BLaER1 treated with 17β-estradiol and CSF1 and Interleukin-3, amounts not matched to agents 10 nM and 100 nM (cell line): ENCODE data around the gene RBBP7.

ENCODE experiments used
- H3K27ac ChIP-seq, 11 experiments: shearing (Covaris generic); formaldehyde crosslinking; 2 replicates each; pipeline ENCODE4 v1.8.1; 2022
- H3K27me3 ChIP-seq, 11 experiments: shearing (Covaris generic); formaldehyde crosslinking; 2 replicates each; pipeline ENCODE4 v1.8.1; 2022
- H3K36me3 ChIP-seq, 11 experiments: shearing (Covaris generic); formaldehyde crosslinking; 2 replicates each; pipeline ENCODE4 v1.8.1; 2022
- H3K4me1 ChIP-seq, 10 experiments: shearing (Covaris generic); formaldehyde crosslinking; 2 replicates each; pipeline ENCODE4 v1.8.1; 2022
- H3K4me2 ChIP-seq, 11 experiments: shearing (Covaris generic); formaldehyde crosslinking; 2 replicates each; pipeline ENCODE4 v1.8.1; 2022
- H3K4me3 ChIP-seq, 10 experiments: shearing (Covaris generic); formaldehyde crosslinking; 2 replicates each; pipeline ENCODE4 v1.8.1; 2022
- H3K9ac ChIP-seq, 11 experiments: shearing (Covaris generic); formaldehyde crosslinking; 2 replicates each; pipeline ENCODE4 v1.8.1; 2022
- H3K9me3 ChIP-seq, 11 experiments: shearing (Covaris generic); formaldehyde crosslinking; replicated peaks in 1 of 11; 2 replicates each; pipeline ENCODE4 v1.8.1; 2022
- H4K20me1 ChIP-seq, 11 experiments: shearing (Covaris generic); formaldehyde crosslinking; 2 replicates each; pipeline ENCODE4 v1.8.1; 2022
- Cebpa-rat ChIP-seq, 11 experiments: shearing (Covaris generic); IDR thresholded peaks; 2 replicates each; pipeline ENCODE4 v1.8.1; 2022

RBBP7 gene

DNA sequence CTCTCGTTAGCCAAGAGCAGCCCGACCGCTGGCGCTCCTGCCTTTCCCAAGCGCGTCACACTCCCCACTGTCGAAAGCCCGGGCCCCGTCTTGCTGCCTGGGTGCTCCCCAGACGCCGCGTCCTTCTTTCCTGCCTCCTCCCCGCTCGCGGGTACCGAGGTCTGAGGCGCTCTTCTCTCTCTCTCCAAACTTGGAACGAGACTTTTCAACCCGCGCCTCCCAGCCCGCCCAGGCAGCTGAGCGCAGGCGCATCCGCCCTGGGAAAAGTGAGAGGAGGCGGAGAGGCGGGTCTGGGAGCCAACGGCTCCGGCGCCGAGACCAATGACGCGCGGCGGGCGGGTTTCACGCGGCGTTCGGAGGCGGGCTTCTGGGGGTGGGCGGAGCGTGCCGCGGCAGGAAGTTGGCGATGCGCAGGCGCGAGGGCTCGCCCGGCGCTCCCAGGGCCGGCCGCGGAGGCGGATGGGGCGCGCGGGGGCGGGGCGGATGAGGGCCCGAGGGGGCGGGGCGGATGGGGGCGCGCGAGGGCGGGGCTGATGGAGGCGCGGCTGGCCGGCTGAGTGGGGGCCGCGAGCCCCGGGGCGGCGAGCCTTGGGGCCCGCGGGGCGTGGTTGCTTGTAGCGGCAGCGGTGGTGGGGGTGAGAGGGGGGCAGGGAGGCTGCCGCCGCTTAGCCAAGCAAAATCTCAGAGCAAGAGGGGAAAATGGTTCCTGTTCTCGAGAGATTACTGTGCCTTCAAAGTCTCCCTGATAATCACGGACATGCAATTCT, at the start of gene RBBP7:
TSS of gene RBBP7 (minus strand) at position 268 of the 767 bp plus-strand sequence. CDS start 309 bp downstream, outside the sequence.
- H3K36me3 ChIP-seq: peaks cover 0 to 34% (median 6%) of the 10 kb centered on the region in 11 experiments; a peak in 7 of 22 replicates
- peak within 1 kb of the TSS; percentile 88 to 97 (median 93) for H3K27ac ChIP-seq
- peaks cover 0 to 46% (median 43%) of the 10 kb centered on the region in 11 experiments; a peak in 20 of 22 replicates for H4K20me1 ChIP-seq
- H3K4me3 ChIP-seq: peak within 1 kb of the TSS; percentile 70 to 85 (median 80)
- peak within 1 kb of the TSS; percentile 84 to 97 (median 93) for H3K9ac ChIP-seq
- H3K4me2 ChIP-seq: peak within 1 kb of the TSS; percentile 69 to 87 (median 82)
- H3K9me3 ChIP-seq: peaks cover 0 to 21% (median 11%) of the 10 kb centered on the region in 11 experiments; a peak in 15 of 22 replicates
- H3K4me1 ChIP-seq: peaks cover 11 to 33% (median 24%) of the 10 kb centered on the region in 10 experiments; a peak in 18 of 20 replicates
- TF ChIP-seq Cebpa-rat (IDR thresholded peaks at IDR 0.05): no peak
- peaks cover 47 to 76% (median 67%) of the 10 kb centered on the region in 11 experiments for H3K27me3 ChIP-seq

DNA sequence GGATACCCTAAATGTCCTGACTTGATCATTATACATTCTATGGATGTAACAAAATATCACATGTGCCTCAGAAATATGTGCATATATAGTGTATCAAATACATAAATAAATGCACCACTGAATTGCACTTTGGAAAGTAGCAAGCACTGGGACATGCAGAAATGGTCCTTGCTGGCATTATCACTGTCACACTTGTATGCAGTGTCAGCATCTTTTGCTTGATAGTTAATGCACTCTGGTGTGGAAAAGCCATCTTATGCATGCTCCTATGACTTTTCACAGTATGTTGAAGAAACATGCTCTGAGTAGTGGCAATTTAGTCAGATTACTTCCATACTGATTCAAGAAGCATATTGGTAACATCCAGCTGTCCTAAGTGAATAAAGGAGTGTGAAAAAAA, 48.8 kb upstream of the RBBP7 start:
- Histone ChIP-seq H3K27me3 (peaks cover 0 to 66% (median 36%) of the 10 kb centered on the region in 11 experiments; a peak in 18 of 22 replicates), H3K9ac (no peak overlapping the region), H3K4me1 (peaks cover 0 to 8% (median 0%) of the 10 kb centered on the region in 10 experiments; a peak in 7 of 20 replicates), H4K20me1 (no peaks in the 10 kb centered on the region), H3K27ac (no peak overlapping the region), H3K4me3 (no peak overlapping the region), H3K9me3 (peaks cover 0 to 3% (median 0%) of the 10 kb centered on the region in 11 experiments; a peak in 1 of 22 replicates), H3K4me2 (no peak overlapping the region), H3K36me3 (no peaks in the 10 kb centered on the region)
- TF ChIP-seq Cebpa-rat (IDR thresholded peaks at IDR 0.05): no peak

DNA sequence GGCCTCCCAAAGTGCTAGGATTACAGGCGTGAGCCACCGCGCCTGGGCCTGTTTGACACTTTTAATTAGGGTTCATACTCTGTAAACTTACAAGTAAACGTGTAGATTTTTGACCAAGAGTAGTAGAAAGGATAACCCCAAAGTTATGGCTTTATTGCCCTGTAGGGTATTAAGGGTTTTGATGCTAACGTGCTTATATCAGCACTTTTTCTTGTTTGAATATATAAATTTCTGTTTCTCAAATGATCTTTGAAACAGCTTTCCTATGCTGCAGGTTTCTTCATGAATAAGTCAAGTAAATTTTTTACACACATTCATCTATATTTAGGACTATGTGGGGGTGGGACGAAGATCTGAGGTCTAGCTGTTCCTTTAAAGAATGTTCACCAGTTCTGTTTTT, 47.0 kb upstream of the RBBP7 start:
- H3K4me1 ChIP-seq: peaks cover 0 to 24% (median 0%) of the 10 kb centered on the region in 10 experiments; a peak in 8 of 20 replicates

DNA sequence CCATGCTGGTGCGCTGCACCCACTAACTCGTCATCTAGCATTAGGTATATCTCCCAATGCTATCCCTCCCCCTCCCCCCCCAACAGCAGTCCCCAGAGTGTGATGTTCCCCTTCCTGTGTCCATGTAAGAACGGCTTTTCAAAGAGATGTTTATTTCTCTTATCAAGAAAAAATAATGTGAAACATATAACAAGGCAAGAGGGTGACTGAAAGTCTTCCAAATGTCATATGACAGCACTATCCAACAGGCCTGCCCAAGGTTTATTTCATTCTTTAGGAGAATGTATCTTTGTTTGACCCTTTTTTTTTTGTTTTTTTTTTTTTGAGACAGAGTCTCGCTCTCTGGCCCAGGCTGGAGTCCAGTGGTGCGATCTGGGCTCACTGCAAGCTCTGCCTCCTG, 46.4 kb upstream of the RBBP7 start:
- no peak overlapping the region for H3K4me3 ChIP-seq
- no peak overlapping the region for H3K9ac ChIP-seq
- H3K27me3 ChIP-seq: peaks cover 0 to 62% (median 41%) of the 10 kb centered on the region in 11 experiments; a peak in 17 of 22 replicates
- TF ChIP-seq Cebpa-rat (IDR thresholded peaks at IDR 0.05): no peak
- H3K36me3 ChIP-seq: no peaks in the 10 kb centered on the region
- H3K4me1 ChIP-seq: peaks cover 0 to 30% (median 0%) of the 10 kb centered on the region in 10 experiments; a peak in 8 of 20 replicates
- H4K20me1 ChIP-seq: no peaks in the 10 kb centered on the region
- no peak overlapping the region for H3K4me2 ChIP-seq
- H3K9me3 ChIP-seq: no peaks in the 10 kb centered on the region
- no peak overlapping the region for H3K27ac ChIP-seq

More for the DNA sequence above, 47.0 kb upstream of the RBBP7 start:
- no peak for TF ChIP-seq Cebpa-rat (IDR thresholded peaks at IDR 0.05)
- Histone ChIP-seq H3K9ac (no peak overlapping the region), H3K27me3 (peaks cover 0 to 67% (median 41%) of the 10 kb centered on the region in 11 experiments; a peak in 17 of 22 replicates), H3K27ac (no peak overlapping the region), H3K9me3 (no peaks in the 10 kb centered on the region), H3K4me3 (no peak overlapping the region), H3K4me2 (no peak overlapping the region), H3K36me3 (no peaks in the 10 kb centered on the region), H4K20me1 (no peaks in the 10 kb centered on the region)

DNA sequence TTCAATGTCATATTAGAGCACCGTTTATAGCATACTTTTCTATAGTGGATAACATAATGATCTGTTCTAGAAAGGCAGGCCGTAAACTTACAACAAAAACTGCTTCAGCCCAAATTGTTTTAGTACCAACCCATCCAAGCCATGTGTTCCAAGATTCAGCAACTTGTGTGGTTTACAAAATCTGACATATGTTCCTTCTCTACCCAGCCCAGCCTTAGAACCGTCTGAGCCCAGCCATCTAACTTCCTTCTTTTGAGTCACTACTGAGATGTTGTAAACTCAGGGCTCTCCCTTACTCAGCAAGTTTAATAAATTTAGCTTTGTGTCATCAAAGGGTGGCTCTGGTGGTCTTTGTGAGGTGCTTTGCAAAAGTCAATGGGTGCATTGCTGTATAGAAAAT, 43.9 kb upstream of the RBBP7 start:
- no peak overlapping the region for H3K4me3 ChIP-seq
- 0 out of 22 replicates have a peak, but pooled peaks of 1 of the 11 experiments have one; percentile 7 for TF ChIP-seq Cebpa-rat (IDR thresholded peaks at IDR 0.05)

DNA sequence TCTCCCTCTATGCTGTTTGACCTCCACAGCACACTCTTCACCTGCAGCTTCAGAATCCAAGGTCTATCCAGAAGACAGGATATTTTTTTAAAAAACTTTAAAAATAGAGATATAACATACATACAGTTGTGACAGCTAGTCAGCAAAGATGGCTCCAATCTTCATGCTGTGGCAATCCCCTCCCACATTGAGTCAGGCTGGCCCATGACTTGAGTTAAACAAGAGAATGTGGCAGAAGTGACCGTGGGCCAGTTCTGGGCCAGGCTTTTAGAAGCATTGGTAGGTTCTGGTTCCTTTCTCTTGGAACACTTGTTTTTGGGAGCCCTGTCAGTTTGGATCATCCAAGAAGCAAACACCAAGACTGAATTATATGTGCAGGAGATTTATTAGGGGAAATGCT, 40.2 kb upstream of the RBBP7 start:
- no peaks in the 10 kb centered on the region for H3K36me3 ChIP-seq
- no peak overlapping the region for H3K9ac ChIP-seq
- peaks cover 0 to 42% (median 0%) of the 10 kb centered on the region in 10 experiments; a peak in 8 of 20 replicates for H3K4me1 ChIP-seq
- H3K4me3 ChIP-seq: no peak overlapping the region
- TF ChIP-seq Cebpa-rat (IDR thresholded peaks at IDR 0.05): no peak
- H4K20me1 ChIP-seq: no peaks in the 10 kb centered on the region
- H3K27me3 ChIP-seq: peaks cover 0 to 41% (median 24%) of the 10 kb centered on the region in 11 experiments; a peak in 13 of 22 replicates
- H3K9me3 ChIP-seq: no peaks in the 10 kb centered on the region
- H3K4me2 ChIP-seq: 0 out of 22 replicates have a peak overlapping the region, but pooled peaks of 1 of the 11 experiments have one; percentile 46
- H3K27ac ChIP-seq: no peak overlapping the region

More for the DNA sequence above, 43.9 kb upstream of the RBBP7 start:
- no peaks in the 10 kb centered on the region for H3K9me3 ChIP-seq
- peak overlapping the region in 1 of 11 experiments; percentile 23; a peak in 1 of 22 replicates for H3K9ac ChIP-seq
- H3K36me3 ChIP-seq: no peaks in the 10 kb centered on the region
- H3K4me2 ChIP-seq: peak overlapping the region in 4 of 11 experiments; percentile 9 to 62 (median 42); a peak in 6 of 22 replicates
- peaks cover 0 to 42% (median 31%) of the 10 kb centered on the region in 11 experiments; a peak in 17 of 22 replicates for H3K27me3 ChIP-seq
- peak overlapping the region in 3 of 11 experiments; percentile 13 to 42 (median 41); a peak in 4 of 22 replicates for H3K27ac ChIP-seq
- H4K20me1 ChIP-seq: no peaks in the 10 kb centered on the region
- H3K4me1 ChIP-seq: peaks cover 0 to 42% (median 0%) of the 10 kb centered on the region in 10 experiments; a peak in 8 of 20 replicates

DNA sequence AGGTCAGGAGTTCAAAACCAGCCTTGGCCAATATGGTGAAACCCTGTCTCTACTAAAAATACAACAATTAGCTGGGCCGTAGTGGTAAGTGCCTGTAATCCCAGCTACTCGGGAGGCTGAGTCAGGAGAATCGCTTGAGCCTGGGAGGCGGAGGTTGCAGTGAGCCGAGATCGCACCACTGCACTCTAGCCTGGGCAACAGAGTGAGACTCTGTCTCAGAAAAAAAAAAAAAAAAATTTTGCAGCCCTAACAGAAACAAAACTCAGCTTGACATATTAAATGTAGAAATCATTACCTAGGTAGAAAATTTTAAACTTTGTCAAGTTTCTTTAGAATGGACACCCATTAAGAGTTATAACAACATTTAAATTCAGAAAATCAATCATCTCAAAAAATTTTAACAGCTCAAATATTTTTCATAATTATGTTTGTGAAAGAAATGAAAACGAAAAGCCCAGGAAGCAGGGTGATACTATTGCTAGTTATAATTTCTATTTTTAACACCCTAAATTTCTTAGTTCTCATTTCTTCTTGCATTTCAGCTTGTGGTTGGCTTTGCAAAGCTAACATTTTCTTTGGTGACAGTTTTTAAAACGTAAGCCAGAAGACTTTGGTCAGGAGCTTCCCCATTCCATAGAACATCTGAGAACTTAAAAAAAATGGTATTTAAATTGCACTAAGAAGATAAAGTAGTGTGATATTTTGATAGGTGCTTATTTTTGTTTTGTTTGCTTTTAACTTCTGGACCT, 33.3 kb upstream of the RBBP7 start:
- peak overlapping the region in 6 of 11 experiments; percentile 12 to 56 (median 52); a peak in 10 of 22 replicates for H3K27ac ChIP-seq
- H3K27me3 ChIP-seq: peaks cover 0 to 34% (median 17%) of the 10 kb centered on the region in 11 experiments; a peak in 15 of 22 replicates

DNA sequence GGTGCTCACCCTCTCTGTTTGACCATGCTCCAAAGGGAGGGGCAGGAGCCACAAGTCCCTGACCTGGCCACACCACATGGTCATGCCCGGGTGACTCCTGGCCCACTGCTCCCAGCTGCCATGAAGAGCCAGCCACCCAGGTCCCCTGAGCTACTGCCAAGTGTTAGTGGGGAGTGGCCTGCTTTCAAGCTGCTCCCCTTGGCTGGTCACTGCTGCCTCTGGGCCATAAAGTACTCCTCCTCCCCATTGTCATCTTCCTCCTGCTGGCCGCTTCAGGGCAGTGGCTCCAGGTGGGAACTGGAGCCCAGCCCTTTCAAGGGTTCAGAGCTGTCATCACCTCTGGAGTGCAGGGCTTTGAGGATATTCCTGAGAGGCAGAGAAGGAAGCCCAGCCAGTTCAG, 27.3 kb upstream of the RBBP7 start:
- peaks cover 0 to 4% (median 0%) of the 10 kb centered on the region in 10 experiments; a peak in 4 of 20 replicates for H3K4me1 ChIP-seq
- no peaks in the 10 kb centered on the region for H3K36me3 ChIP-seq
- no peak for TF ChIP-seq Cebpa-rat (IDR thresholded peaks at IDR 0.05)
- no peak overlapping the region for H3K27ac ChIP-seq
- no peaks in the 10 kb centered on the region for H3K9me3 ChIP-seq
- H3K4me3 ChIP-seq: no peak overlapping the region
- no peak overlapping the region for H3K4me2 ChIP-seq
- H3K9ac ChIP-seq: no peak overlapping the region
- no peaks in the 10 kb centered on the region for H4K20me1 ChIP-seq
- peaks cover 14 to 68% (median 49%) of the 10 kb centered on the region in 11 experiments; a peak in 21 of 22 replicates for H3K27me3 ChIP-seq

More for the DNA sequence above, 33.3 kb upstream of the RBBP7 start:
- Histone ChIP-seq H3K36me3 (no peaks in the 10 kb centered on the region), H4K20me1 (no peaks in the 10 kb centered on the region), H3K4me1 (peaks cover 0 to 24% (median 10%) of the 10 kb centered on the region in 10 experiments; a peak in 11 of 20 replicates), H3K4me2 (peak overlapping the region in 6 of 11 experiments; percentile 29 to 69 (median 60); a peak in 13 of 22 replicates), H3K4me3 (no peak overlapping the region), H3K9ac (peak overlapping the region in 2 of 11 experiments; percentile 11 to 14; a peak in 3 of 22 replicates), H3K9me3 (peaks cover 0 to 3% (median 0%) of the 10 kb centered on the region in 11 experiments; a peak in 1 of 22 replicates)
- TF ChIP-seq Cebpa-rat (IDR thresholded peaks at IDR 0.05): no peak
